T47D (cell line): Measurements from ENCODE around the gene USH2A.

Experiments used
- DNase-seq, 2 experiments: peaks; one replicate each; pipeline versions ENCODE4 v3.0.0 to v3.0.0-alpha.2; 2011 to 2012; ENCODE audit warnings: low read depth in 1 of 2, low spot score in 1 of 2
- JUND ChIP-seq: IDR thresholded peaks from 2 replicates; pipeline ENCODE4 v1.6.1; 2012; ENCODE audit warnings: low read depth
- in situ Hi-C: cut with HindIII; loops from 2 replicates; pipeline ENCODE4 v1.10.0; 2016; ENCODE audit warnings: low sequenced_read_pairs, low pct_unique_long_range_greater_than_20kb

The USH2A gene

DNA sequence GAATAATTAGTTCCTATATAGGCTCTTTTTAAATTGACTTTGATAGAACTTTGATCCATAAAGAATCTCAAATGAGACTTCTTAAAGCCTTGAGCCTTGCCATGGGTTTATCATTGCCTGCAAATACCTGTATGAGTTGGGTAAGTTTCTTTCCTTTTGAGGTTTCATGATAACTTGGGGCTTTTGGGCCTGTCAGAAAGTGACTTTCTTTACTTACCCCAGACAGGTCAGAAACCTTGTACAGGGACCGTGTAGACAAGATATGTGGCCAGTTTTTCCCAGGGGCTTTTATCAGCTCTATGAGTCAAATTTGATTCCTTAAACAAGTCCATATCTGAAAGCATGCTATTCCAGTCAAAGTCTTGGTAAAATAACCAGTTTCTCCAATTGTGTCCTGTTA is 838.9 kb downstream of the USH2A start:
- TF ChIP-seq JUND = no peak
- DNase-seq = no peak
- in situ Hi-C loops = no loop called here

DNA sequence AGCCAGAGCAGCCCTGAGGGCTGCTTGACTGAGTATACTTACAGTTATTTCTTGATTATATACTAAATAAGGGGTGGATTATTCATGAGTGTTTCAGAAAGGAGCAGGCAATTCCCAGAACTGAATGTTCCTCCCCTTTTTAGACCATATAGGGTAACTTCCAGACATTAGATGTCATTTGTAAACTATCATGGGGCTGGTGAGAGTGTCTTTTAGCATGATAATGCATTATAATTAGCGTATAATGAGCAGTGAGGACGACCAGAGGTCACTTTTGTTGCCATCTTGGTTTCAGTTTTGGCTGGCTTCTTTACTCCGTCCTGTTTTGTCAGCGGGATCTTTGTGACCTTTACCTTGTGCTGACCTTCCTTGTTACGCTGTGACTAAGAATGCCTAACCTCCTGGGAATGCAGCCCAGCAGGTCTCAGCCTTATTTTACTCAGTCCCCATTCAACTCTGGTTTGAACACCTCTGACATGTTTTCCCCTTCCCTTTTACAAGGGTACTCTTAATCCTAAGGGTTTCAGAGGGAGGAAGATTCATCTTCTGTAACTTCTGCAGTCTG is 840.0 kb downstream of the USH2A start:
- peak; percentile 75 for TF ChIP-seq JUND
- peak in 1 of 2 experiments; percentile 89 for DNase-seq
- in situ Hi-C loops = no loop called here

DNA sequence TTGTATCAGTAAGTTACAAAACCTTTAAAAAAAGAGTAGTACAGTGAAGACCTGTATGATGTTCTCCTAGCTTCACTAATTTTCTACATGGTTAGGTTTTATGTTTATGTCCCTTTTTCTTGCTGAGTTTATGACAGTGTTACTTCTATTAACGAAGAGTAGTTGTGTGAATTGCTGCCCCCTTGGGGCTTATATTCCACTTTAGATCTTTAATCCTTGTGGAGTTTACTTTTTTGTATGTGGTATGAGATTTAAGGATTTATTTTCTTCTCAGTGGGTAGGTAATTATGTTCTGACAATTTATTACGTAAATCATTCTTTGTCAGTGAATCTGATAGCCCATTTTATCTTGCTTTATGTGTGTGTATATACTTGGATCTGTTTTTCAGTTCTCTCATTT is 841.4 kb downstream of the USH2A start:
- no peak for DNase-seq
- in situ Hi-C loops = no loop called here
- no peak for TF ChIP-seq JUND
